Activated T-cell treated with anti-CD3 and anti-CD28 coated beads, Interleukin-2, amount 50 U/mL, for 24 hours (primary cell): ENCODE data around the gene KIAA1755.
"Not testable (repeated sequence)": the region's sequence is repeated elsewhere in the genome, so short reads cannot be mapped to it uniquely, and the experiment has no call there.

Experiments
- DNase-seq: peaks from one replicate; pipeline ENCODE4 v3.0.0-alpha.2; 2020
- H3K27ac Mint-ChIP-seq: 2 replicates; pipeline ENCODE4 v1.8.0; 2020; ENCODE audit warnings: mild to moderate bottlenecking, mixed read lengths
- H3K27me3 Mint-ChIP-seq: 2 replicates; pipeline ENCODE4 v1.8.0; 2020; ENCODE audit warnings: mixed read lengths
- H3K36me3 Mint-ChIP-seq: 2 replicates; pipeline ENCODE4 v1.8.0; 2020; ENCODE audit warnings: low read depth, mixed read lengths
- H3K4me1 Mint-ChIP-seq: 2 replicates; pipeline ENCODE4 v1.8.0; 2020; ENCODE audit warnings: low read depth, mixed read lengths
- H3K4me3 Mint-ChIP-seq: 2 replicates; pipeline ENCODE4 v1.8.0; 2020; ENCODE audit warnings: mild to moderate bottlenecking, moderate library complexity, mixed read lengths
- H3K9me3 Mint-ChIP-seq: 2 replicates; pipeline ENCODE4 v1.8.0; 2020; ENCODE audit warnings: mixed read lengths

Gene KIAA1755

DNA sequence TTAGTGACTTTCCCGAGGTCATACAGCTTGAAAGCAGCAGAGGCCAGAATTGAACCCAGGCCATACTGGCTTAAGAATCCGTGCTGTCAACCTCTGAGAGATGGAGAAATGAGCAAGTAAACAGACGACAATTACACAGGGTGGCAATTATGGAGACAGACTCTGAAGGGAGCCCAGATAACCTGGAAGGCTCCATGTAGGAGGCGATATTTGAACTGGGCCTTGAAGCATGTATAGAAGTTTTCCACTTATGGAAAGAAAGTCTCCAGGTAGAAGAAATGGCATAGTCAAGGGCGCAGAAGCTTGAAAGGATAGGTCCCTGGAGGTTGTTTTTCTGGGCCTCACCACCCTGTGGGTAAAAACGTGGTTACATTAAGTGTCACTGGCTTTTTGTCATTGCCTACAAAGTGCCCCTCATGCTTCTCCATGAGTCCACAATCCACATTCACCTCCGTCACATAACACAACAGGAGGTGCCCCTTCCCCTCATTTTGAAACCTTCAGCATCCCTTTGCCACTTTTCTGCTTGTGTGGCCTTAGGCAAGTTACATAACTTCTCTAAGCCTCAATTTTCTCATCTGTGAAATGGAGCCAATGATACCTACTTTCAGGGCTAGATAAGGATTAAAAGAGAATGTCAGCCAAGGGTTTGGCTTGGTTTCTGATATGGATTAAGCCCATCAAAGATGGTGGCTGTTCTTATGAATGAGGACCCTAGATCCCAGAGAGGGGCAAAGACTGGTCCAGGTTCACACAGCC lies 37.6 kb upstream of the KIAA1755 start:
- Mint-ChIP-seq H3K4me1 (no peaks in the 10 kb centered on the region), H3K27me3 (peaks cover 21% of the 10 kb centered on the region)

DNA sequence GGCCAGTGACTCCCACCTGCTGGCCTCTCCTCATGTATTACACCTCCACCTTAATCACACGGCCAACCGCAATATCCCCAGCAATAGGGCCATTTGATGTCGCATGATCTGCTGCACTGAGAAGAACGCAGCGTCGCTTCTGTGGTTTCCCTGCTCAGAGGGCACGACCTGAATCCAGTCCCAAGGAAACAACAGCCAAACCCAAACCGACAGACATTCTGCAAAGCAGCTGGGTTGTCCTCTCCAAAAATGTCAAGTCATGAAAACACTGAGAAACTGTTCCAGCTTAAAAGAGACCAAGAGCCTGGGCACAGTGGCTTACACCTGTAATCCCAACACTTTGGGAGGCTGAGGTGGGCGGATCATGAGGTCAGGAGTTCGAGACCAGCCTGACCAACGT lies 35.9 kb upstream of the KIAA1755 start:
- Mint-ChIP-seq H3K27ac (no peak overlapping the region), H3K4me3 (no peak overlapping the region), H3K27me3 (peaks cover 23% of the 10 kb centered on the region), H3K36me3 (no peaks in the 10 kb centered on the region), H3K9me3 (no peaks in the 10 kb centered on the region), H3K4me1 (no peaks in the 10 kb centered on the region)
- no peak for DNase-seq

More for the DNA sequence above, 37.6 kb upstream of the KIAA1755 start:
- Mint-ChIP-seq H3K9me3 (no peaks in the 10 kb centered on the region), H3K27ac (no peak overlapping the region), H3K4me3 (no peak overlapping the region), H3K36me3 (no peaks in the 10 kb centered on the region)
- no peak for DNase-seq

DNA sequence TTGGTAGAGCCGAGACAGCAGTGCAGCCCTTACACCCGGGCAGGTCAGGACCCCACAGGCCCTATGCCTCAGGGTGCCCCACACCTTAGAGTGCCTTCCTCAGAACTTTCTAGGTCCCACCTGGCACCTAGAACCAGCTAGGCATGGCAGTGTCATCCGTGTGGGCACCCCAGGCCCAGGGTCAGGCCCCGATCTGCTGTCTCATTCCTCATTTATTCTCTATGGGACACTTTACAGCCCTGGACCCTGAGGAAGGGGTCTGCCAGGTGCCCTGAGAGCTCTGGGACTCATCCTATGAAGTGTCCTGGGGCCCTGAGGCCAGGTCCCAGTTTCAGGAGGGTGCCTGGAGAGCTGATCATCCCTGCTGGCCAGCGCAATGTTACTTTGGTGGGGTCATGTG lies 35.3 kb upstream of the KIAA1755 start:
- Mint-ChIP-seq H3K27ac (no peak overlapping the region), H3K9me3 (no peaks in the 10 kb centered on the region), H3K27me3 (peaks cover 22% of the 10 kb centered on the region), H3K4me1 (no peaks in the 10 kb centered on the region), H3K36me3 (no peaks in the 10 kb centered on the region), H3K4me3 (no peak overlapping the region)
- no peak for DNase-seq

DNA sequence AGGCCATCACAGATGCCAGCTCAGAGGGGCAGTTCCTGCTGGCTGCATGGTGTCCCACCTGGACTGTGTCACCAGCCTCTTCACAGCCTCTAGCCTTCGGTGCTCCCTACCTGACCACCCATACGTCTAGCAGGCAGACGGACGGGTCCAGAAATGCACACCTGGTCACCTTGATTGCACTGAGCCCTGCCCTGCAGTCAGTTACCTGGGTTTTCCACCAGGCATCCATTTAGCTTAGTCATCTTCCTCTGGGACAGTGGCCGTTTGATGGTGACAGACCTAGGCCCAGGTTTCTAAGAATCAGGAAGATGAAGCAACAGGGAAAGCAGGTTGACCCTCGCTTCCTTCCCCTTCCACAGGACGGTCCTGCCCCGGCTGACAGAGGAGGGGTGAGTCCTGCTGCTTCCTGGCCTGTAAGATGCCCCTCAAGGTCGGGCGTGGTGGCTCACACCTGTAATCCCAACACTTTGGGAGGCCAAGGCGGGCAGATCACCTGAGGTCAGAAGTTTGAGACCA lies 33.6 kb upstream of the KIAA1755 start:
- H3K9me3 Mint-ChIP-seq, result no peaks in the 10 kb centered on the region
- H3K36me3 Mint-ChIP-seq, result no peaks in the 10 kb centered on the region
- no peak overlapping the region for H3K4me3 Mint-ChIP-seq
- DNase-seq, result no peak
- peaks cover 28% of the 10 kb centered on the region for H3K27me3 Mint-ChIP-seq
- no peak overlapping the region for H3K27ac Mint-ChIP-seq
- H3K4me1 Mint-ChIP-seq, result no peaks in the 10 kb centered on the region

DNA sequence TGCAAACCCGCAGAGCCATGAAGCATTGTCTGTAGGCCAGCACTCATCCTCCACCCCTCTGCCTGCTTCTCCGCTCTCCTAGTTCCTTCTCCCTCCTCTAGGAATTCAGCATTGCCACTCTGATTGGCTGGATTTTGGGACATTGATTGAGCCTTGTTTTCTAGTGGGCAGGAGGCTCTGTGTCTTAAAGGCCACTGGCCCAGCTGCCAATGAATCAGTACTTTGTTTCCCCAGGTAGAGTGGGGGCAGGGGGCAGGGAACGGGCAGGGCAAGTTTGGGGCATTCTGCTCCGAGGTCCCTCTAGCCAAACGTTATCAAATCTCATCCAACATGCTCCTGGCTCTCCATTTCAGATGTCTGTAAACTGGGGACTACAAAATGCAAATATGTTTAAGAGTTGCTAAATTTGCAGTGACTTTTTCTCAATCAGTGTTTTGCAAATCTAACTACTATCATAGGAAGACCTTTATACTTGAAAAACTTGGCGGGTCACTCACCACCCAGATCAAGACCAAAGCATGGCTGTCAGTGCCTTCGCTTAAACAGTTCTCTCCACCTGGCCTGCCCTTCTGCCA lies 33.0 kb upstream of the KIAA1755 start:
- Mint-ChIP-seq H3K27ac (no peak overlapping the region), H3K4me1 (no peaks in the 10 kb centered on the region), H3K27me3 (peaks cover 30% of the 10 kb centered on the region), H3K36me3 (no peaks in the 10 kb centered on the region), H3K9me3 (no peaks in the 10 kb centered on the region), H3K4me3 (no peak overlapping the region)
- no peak for DNase-seq

DNA sequence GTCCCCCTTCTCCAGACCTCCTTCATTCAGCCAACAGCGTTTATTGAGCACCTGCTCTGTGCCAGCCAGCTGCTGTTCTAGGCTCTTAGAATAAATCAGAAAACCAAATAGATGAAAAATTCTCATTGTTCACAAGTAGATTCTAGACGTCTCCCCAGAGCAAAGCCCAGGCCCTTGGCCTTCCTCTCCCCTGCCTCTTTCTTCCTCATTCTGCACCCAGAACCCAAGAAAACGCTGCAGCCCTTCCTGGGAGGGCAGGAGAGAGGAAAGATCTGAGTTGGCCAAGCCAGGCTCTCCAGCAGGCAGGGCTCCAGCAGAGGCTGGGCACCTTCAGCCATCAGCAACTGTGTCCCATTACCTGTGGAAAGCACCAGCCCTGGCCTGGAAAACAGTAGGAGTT lies 31.4 kb upstream of the KIAA1755 start:
- no peaks in the 10 kb centered on the region for H3K9me3 Mint-ChIP-seq
- H3K4me3 Mint-ChIP-seq, result no peak overlapping the region
- no peaks in the 10 kb centered on the region for H3K36me3 Mint-ChIP-seq
- no peak overlapping the region for H3K27ac Mint-ChIP-seq
- no peak for DNase-seq
- peaks cover 3% of the 10 kb centered on the region for H3K4me1 Mint-ChIP-seq
- peaks cover 38% of the 10 kb centered on the region for H3K27me3 Mint-ChIP-seq

DNA sequence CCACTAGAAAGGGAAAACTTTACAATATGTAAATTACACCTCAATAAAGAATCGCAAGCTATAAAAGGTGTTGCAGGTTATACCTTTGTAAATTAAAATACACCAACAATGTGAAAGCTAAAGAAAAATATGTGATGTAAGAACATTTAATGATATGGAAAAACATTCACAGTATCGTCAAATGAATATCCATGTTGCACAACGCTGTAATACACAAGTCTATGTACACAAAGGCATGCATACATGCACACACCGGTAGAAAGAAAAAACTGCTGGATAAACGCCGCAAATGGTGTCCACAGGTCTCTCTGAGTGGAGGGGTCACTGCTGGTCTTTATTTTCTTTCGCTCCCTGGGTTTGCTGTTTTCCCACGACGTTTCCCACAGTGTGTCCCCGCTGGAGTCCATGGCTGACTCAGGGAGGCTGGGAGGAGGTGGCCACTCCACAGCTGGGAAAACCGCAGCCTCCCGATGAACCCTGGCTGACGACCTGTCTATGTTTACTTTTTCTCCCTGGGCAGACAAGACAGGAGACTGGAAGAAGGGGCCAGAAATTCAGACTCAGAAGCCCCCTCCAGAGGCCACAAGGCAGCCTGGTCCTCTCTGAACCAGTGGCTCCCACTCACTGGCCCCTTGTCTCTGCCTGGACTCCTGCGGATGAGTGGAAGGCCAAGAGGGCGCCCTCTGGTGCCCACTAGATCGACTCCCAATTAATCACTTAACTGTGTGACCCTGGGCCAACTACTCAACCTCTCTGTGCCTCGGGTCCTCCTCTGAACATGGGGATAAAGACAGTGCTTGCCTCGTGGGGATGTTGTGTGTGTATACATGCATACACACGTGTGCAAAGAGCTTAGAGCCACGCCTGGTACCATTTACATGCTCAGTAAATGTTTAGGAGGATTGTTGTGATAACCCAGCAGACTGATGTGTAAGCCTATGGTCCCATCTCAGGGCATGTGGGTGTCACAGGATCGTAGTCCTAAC lies 30.6 kb upstream of the KIAA1755 start:
- Mint-ChIP-seq H3K36me3 (no peaks in the 10 kb centered on the region), H3K4me3 (no peak overlapping the region), H3K27me3 (peaks cover 45% of the 10 kb centered on the region), H3K4me1 (peaks cover 3% of the 10 kb centered on the region), H3K9me3 (no peaks in the 10 kb centered on the region), H3K27ac (no peak overlapping the region)
- DNase-seq, result no peak

DNA sequence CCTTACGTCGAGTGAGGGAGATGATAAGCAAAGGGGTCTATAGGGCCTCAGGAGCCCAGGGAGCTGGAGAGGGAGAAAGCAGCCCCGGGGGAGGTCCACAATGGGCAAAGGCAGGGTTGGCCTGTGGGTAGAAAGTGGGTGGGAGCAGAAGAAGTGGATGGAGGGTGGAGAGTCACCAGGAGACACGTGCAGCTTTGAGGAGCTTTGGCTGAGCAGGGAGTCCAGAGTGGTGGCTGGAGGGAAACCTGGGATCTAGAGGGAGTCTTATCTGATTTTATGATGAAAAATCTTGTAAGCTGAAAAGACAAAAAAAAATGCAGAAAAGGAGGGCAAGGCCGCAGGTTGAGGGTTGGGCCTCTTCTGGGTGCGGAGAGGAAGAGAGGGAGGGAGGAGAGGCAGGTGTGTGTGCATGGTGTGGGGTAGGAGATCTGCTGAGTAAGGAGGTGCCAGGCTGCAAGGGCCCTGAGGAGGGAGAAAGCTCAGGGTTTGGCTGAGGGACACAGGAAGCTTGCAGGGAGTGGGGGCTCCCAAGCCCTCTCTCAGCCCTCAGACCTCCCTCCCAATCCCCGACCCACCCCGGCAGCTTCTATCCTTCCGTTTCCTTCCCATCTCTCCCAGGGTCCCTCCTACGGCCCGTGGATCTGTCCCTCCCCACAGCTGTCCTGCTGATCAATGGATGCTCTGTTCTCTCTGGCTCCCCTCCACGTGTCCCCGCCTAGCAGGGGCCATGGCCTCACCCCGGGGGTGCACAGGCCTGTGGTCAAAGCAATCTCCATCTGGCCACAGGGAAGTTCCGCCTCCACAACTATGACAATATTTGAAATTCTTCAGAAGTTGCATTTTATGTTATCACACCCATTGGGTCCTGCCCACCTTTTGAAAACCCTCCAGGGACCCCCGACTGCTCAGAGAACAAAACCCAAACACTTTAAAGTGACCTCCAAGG lies 26.3 kb upstream of the KIAA1755 start:
- DNase-seq, result no peak
- Mint-ChIP-seq H3K27me3 (peaks cover 42% of the 10 kb centered on the region), H3K4me1 (peaks cover 3% of the 10 kb centered on the region), H3K36me3 (no peaks in the 10 kb centered on the region), H3K9me3 (no peaks in the 10 kb centered on the region), H3K27ac (no peak overlapping the region), H3K4me3 (no peak overlapping the region)

DNA sequence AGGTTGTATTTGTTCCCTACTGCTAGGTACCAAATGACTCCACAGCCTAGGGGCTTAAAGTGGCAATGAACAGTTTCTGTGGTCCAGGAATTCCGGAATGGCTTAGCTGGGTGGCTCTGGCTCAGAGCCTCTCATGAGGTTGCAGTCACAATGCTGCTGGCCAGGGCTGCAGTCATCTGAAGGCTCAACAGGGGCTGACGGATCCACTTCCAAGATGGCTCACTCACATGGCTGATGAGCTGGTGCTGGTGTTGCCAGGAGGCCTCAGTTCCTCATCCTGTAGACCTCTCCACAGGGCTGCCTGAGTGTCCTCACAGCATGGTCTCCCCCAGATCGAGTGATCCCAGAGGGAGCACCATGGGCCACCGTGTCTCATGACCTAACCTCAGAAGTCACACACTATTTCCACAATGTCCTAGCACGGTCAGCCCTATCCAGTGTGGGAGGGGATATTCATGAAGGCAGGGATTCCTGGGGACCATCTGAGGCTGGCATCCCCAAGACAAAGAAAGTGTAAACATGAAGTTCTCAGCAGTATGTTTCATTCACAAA lies 24.4 kb upstream of the KIAA1755 start:
- H3K4me1 Mint-ChIP-seq, result peaks cover 3% of the 10 kb centered on the region

DNA sequence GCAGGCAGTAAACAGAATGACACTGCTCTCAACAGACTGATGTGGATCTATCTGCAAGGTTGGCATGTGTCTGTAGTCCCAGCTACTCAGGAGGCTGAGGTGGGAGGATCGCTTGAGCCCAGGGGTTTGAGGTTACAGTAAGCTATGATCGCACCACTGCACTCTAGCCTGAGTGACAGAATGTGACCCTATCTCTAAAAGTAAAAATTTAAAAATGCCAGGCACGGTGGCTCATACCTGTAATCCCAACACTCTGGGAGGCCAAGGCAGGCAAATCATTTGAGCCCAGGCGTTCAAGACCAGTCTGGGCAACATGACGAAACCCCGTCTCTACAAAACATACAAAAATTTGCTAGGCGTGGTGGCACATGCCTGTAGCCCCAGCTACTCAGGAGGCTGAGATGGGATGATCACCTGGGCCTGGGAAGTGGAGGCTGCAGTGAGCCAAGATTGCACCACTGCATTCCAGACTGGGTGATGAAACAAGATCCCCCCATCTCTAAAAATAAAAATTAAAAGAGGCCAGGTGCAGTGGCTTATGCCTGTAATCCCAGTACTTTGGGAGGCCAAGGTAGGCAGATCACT lies 23.6 kb upstream of the KIAA1755 start:
- not testable (repeated sequence) for H3K27ac Mint-ChIP-seq, H3K4me1 Mint-ChIP-seq, H3K4me3 Mint-ChIP-seq, DNase-seq, H3K36me3 Mint-ChIP-seq, H3K9me3 Mint-ChIP-seq
- peaks cover 26% of the 10 kb centered on the region for H3K27me3 Mint-ChIP-seq

More for the DNA sequence above, 24.4 kb upstream of the KIAA1755 start:
- no peak overlapping the region for H3K27ac Mint-ChIP-seq
- H3K4me3 Mint-ChIP-seq, result no peak overlapping the region
- H3K27me3 Mint-ChIP-seq, result peaks cover 27% of the 10 kb centered on the region
- H3K36me3 Mint-ChIP-seq, result no peaks in the 10 kb centered on the region
- DNase-seq, result no peak
- H3K9me3 Mint-ChIP-seq, result no peaks in the 10 kb centered on the region

DNA sequence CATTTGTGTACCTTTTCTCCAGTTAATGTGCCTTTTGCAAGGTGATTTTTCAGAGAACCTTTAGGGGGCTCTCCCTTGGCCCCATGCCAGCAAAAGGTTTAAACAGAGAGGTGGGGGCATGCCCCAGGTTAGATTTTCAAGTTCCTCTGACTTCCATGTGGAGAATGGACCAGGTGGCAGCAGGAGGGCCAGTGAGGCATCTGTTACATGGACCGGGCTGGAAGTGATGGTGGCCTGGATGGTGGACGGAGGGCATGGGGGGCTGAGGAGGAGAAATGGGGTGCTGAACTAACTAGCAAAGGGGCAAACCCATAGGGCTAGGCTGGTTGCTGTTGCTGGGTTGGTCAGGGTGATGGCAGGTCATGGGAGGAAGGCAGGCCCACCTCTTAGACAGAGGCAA lies 22.7 kb upstream of the KIAA1755 start:
- Mint-ChIP-seq H3K4me3 (no peak overlapping the region), H3K27me3 (peaks cover 24% of the 10 kb centered on the region), H3K36me3 (no peaks in the 10 kb centered on the region), H3K4me1 (peaks cover 3% of the 10 kb centered on the region), H3K27ac (no peak overlapping the region), H3K9me3 (no peaks in the 10 kb centered on the region)
- DNase-seq, result no peak

DNA sequence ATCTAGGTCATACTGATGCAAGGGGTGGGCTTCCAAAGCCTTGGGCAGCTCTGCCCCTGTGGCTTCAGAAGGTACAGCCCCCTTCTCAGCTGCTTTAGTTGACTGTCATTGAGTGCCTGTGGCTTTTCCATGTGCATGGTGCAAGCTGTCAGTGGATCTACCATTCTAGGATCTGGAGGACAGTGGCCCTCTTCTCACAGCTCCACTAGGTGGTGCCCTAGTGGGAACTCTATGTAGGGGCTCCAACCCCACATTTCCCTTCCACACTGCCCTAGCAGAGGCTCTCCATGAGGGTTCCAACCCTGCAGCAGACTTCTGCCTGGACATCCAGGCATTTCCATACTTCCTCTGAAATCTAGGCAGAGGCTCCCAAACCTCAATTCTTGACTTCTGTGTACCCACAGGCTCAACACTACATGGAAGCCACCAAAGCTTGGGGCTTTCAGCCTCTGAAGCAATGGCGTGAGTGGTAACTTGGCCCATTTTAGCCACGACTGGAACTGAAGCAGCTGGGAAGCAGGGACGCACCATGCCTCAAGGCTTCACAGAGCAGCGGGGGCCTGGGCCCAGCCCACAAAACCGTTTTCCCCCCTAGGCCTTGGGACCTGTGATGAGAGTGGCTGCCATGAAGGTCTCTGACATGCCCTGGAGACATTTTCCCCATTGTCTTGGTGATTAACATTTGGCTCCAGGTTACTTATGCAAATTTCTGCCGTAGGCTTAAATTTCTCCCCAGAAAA lies 20.8 kb upstream of the KIAA1755 start:
- H3K27ac Mint-ChIP-seq, H3K36me3 Mint-ChIP-seq, DNase-seq, H3K4me1 Mint-ChIP-seq, H3K9me3 Mint-ChIP-seq, H3K4me3 Mint-ChIP-seq: not testable (repeated sequence)
- H3K27me3 Mint-ChIP-seq, result peaks cover 10% of the 10 kb centered on the region

DNA sequence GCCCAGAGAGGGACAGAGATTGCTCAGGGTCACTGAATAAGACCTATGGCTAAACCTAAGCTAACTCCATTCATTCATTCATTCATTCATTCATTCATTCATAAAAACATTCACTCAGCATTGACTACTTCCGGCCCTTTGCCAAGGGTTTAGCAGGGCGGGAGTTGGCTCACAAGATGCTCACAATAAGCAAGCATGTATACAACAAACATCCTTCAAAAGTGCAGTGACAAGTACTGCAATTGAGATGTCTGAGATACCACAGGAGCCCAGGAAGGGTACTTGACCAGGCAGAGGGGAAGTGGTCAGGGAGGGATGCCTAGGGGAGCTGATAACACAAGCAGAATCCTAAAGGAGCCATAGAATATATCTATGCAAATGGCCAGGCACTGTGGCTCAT lies 18.2 kb upstream of the KIAA1755 start:
- Mint-ChIP-seq H3K4me1 (peaks cover 2% of the 10 kb centered on the region), H3K36me3 (no peaks in the 10 kb centered on the region), H3K9me3 (no peaks in the 10 kb centered on the region), H3K27ac (no peak overlapping the region), H3K27me3 (peaks cover 6% of the 10 kb centered on the region), H3K4me3 (no peak overlapping the region)
- DNase-seq, result no peak
